Measurements from ENCODE around the gene ALLC.

Gene ALLC

DNA sequence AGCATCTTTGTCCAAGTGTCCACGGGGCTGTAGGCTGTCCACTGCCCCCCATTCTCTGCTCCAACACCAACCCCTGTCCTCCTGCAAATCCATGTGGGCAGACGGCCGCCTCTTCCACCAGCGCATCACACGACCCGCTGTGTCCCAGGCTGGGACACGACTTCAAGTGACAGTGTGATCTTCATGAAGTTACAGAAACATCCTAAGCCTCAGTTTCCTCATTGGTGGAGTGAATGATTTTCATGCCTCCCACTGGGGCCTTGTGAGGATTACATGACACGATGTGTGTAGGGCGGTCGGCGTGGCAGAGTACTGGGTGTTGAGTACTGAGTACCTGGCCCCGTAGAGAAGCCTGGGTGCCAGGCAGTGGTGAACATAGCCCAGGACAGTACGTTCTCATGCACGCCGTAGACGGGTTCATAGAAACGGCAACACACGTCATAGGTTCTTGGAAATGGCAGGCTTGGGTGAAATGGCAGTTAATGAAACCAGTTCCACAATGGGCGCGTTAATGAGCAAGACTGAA is 9.3 kb upstream of the ALLC start:
- H3K27me3 Mint-ChIP-seq, result no peaks in the 10 kb centered on the region

GRCh38 chr2:3649581-3649980 is 8.4 kb upstream of the ALLC start:
- ATAC-seq (replicated peaks) (no peak), DNase-seq (no peak)
- no peak overlapping the region for H3K4me3 Mint-ChIP-seq
- H3K27me3 Mint-ChIP-seq, result no peaks in the 10 kb centered on the region
- H3K27ac Mint-ChIP-seq, result no peak overlapping the region
- peaks cover 12% of the 10 kb centered on the region in 2 donors for H3K4me1 Mint-ChIP-seq (ENCODE audit: low read depth in 2 of 2)
- H3K36me3 Mint-ChIP-seq (ENCODE audit: insufficient read depth), result peaks cover 16% of the 10 kb centered on the region
- H3K9me3 Mint-ChIP-seq, result no peaks in the 10 kb centered on the region

More for the DNA sequence above, 9.3 kb upstream of the ALLC start:
- Mint-ChIP-seq H3K9me3 (no peaks in the 10 kb centered on the region), H3K36me3 (ENCODE audit: insufficient read depth) (peaks cover 16% of the 10 kb centered on the region), H3K4me1 (ENCODE audit: low read depth in 2 of 2) (peaks cover 12% of the 10 kb centered on the region in 2 donors), H3K4me3 (no peak overlapping the region), H3K27ac (no peak overlapping the region)
- ATAC-seq (replicated peaks) (no peak), DNase-seq (no peak)

DNA sequence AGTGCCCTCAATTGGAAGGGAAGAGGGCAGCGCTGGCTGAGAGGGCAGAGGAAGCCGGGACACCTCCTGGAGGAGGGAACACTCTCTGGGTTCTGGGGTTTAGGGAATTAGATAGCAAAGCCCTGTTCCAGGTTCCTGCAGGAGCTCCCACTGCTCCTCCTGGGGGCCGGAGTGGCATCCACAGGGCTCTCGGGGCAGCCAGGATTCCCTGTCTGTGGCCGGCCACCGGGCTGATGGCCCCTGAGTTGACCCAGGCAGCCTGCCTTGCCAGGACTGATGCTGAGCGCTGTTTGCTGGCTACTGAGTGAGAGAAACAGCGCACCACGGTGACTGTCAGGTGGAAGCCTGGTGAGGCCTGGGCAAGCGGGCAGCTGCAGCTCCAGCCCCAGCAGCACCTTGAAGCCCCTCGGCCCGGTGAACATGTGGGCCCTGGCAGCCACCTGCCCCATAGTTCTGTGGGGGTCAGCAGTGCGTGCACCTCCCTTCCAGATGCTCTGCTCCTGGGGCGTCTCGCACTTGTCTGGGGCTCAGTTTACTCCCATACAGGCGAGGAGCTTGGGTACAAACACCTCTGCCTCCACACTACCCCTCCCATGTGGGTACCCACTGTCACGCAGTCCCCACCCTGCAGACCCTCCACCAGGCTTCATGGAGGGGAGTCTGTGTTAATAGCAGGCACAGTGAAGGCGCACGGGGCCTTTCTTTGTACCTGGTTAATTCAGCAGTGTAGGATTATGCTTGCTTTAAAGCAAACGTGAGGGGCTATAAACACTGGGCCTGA is 7.7 kb upstream of the ALLC start:
- no peak for ATAC-seq (replicated peaks)
- Mint-ChIP-seq H3K27me3 (no peaks in the 10 kb centered on the region), H3K36me3 (ENCODE audit: insufficient read depth) (peaks cover 16% of the 10 kb centered on the region), H3K4me1 (ENCODE audit: low read depth in 2 of 2) (peaks cover 12% of the 10 kb centered on the region in 2 donors), H3K27ac (peak overlapping the region; percentile 89 to 94), H3K9me3 (no peaks in the 10 kb centered on the region), H3K4me3 (peak overlapping the region; percentile 73 to 74)
- DNase-seq, result no peak

DNA sequence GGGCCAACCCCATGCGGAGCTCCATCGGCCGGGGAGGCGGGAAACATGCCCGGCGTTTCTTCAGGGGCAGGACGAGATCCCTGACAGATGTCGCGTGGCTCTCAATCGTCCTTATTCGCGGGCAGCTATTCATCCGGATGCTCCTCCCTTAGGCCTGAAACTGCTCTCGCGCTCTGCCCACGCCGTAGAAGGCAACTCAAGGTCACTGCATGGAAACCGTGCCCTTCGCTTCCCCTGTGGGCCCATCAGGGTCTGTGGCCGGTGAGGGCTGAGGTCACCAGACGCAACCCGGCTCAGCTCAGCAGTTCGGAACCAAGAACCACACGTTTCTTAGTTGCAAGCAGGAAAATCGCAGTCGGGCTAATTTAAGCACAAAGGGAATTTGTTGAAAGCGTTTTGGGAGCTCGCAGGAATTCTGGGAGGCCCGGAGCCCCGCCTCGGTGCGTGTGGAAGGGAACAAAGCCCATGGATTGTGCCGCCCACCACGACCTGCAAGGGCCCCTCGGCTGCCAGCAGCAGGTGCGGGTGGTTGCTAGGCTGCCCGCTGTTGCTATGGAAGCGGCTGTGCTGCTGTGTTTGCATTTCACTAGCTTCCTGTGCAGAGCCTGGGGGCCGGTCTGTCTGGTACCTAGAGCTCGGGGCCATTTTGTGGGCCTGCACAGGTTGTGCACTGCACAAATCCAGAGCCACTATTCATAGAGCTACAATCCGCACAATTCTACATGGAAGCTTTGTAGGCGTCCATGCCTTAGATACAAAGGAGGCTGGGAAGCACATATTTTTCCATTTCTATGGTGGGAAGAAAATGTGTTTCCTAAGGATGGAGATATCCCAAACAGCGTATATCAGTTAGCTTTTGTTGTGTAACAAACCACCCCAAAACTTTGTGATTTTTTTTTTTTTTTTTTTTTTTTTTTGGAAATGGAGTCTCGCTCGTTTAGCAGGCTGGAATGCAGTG is 6.0 kb upstream of the ALLC start:
- Mint-ChIP-seq H3K9me3 (no peaks in the 10 kb centered on the region), H3K4me1 (ENCODE audit: low read depth in 2 of 2) (peaks cover 12% of the 10 kb centered on the region in 2 donors), H3K27ac (peak overlapping the region; percentile 89 to 94), H3K4me3 (peak overlapping the region; percentile 73 to 74), H3K36me3 (ENCODE audit: insufficient read depth) (peaks cover 16% of the 10 kb centered on the region), H3K27me3 (no peaks in the 10 kb centered on the region)
- ATAC-seq (replicated peaks) (peak; percentile 76), DNase-seq (peak; percentile 40 to 60 (median 54))

- Mint-ChIP-seq H3K9me3 (no peaks in the 10 kb centered on the region), H3K27me3 (no peaks in the 10 kb centered on the region), H3K4me3 (no peak overlapping the region), H3K27ac (peak overlapping the region in 1 of 2 donors; percentile 51), H3K36me3 (ENCODE audit: insufficient read depth) (peaks cover 16% of the 10 kb centered on the region), H3K4me1 (ENCODE audit: low read depth in 2 of 2) (peaks cover 12% of the 10 kb centered on the region in 2 donors)
- ATAC-seq (replicated peaks) (no peak), DNase-seq (no peak)
Measured at GRCh38 chr2:3652896-3653625, 4.9 kb upstream of the ALLC start.

DNA sequence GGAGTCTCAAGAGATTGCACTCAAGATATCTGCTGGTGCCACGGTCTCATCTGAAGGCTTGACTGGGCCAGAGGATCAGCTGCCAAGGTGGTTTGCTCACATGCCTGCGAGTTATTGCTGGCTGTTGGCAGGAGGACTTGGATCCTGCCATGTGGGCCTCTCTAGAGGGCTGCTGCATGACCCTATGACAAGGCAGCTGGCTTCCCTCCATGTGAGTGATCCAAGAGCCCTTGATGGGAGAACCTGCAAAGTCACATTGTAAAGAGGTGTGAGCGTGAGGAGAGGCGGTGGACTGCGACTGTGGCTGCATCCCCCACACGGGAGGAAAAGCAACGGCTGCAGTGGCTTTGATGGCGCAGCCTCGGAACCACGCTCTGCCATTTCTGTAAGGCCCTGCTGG is 4.0 kb upstream of the ALLC start:
- no peak overlapping the region for H3K27ac Mint-ChIP-seq
- DNase-seq (no peak), ATAC-seq (replicated peaks) (no peak)
- peaks cover 12% of the 10 kb centered on the region in 2 donors for H3K4me1 Mint-ChIP-seq (ENCODE audit: low read depth in 2 of 2)
- H3K27me3 Mint-ChIP-seq, result no peaks in the 10 kb centered on the region
- H3K9me3 Mint-ChIP-seq, result no peaks in the 10 kb centered on the region
- H3K36me3 Mint-ChIP-seq (ENCODE audit: insufficient read depth), result peaks cover 16% of the 10 kb centered on the region
- peak overlapping the region in 1 of 2 donors; percentile 2 for H3K4me3 Mint-ChIP-seq

DNA sequence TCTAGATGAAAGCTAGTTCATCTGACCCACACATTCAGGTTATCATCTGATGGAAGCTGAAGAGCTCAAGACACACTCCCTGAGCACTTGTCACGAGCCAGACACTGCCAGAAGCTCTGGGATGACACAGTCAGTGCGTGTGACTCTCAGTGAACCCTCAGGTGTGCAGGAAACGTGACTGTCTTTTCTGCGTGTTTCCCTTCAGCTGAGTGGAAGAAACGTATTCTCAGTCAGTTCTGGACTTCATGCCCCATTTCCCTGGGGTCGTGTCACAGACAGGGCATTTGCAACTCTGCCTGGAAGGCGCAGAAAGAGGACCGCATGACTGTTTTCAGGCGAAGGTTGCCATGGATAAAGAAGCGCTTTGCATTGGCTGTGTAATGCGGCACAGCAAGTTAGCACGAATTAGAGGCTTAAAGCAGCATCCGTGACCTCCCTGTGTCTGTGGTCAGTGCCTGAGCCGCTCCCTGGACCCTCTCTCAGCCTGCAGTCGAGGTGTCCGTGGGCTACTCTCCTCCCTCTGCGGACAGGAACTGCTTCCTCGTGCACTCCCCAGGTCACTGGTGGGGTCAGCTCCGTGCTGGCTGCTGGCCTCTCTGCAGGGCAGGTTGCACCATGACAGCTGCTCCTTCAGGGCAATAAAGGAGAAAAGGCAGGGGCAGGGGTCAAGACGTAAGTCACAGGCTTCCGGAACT is 3.3 kb upstream of the ALLC start:
- Mint-ChIP-seq H3K27ac (no peak overlapping the region), H3K36me3 (ENCODE audit: insufficient read depth) (peaks cover 16% of the 10 kb centered on the region)

DNA sequence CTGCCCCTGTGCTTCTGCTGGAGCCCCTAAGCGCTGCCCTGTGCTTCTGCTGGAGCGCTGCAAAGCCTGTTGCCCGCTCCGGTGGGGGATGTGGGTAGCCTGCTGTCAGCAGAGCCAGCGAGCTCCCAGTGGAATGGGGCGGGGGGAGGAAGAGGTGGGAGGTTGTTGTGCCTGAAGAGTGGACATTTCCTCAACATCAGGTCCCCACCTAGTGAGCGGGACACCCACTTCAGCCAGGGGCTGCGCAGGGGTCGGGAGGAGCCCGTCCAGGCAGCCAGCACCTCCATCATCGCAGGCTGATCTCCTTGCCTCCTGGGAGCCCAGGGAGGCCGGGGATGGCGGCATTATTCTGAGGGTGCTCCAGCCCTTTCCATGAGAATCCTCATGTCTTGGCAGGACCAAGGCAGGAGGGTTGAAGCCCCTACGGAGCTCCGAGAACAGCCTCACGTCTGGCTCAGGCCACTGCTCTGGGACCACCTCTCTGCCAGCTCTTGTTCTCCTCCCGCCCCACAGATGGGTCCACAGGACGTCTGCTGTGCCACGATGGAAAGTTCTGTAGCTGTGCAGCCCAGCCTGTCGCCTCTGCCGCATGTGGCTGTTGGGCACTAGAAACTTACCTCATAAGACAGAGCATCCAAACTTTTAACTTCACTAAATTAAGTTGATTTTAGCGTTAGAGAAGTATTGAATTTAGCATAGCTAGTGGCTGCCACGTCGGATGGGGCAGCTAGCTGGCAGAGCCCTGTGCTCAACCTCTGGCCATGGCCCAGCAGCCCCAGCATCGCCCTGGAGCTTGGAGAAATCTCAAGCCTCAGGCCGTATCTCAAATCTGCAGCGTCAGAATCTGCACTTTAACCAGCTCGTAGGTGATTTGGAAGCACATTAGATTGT is 1.9 kb upstream of the ALLC start:
- no peaks in the 10 kb centered on the region for H3K9me3 Mint-ChIP-seq
- peaks cover 14 to 15% of the 10 kb centered on the region in 2 donors for H3K4me1 Mint-ChIP-seq (ENCODE audit: low read depth in 2 of 2)
- no peaks in the 10 kb centered on the region for H3K27me3 Mint-ChIP-seq
- H3K4me3 Mint-ChIP-seq, result no peak overlapping the region
- DNase-seq (no peak), ATAC-seq (replicated peaks) (no peak)
- H3K36me3 Mint-ChIP-seq (ENCODE audit: insufficient read depth), result peaks cover 12% of the 10 kb centered on the region
- H3K27ac Mint-ChIP-seq, result no peak overlapping the region

More for the DNA sequence above, 3.3 kb upstream of the ALLC start:
- Mint-ChIP-seq H3K27me3 (no peaks in the 10 kb centered on the region), H3K4me3 (no peak overlapping the region), H3K9me3 (no peaks in the 10 kb centered on the region), H3K4me1 (ENCODE audit: low read depth in 2 of 2) (peaks cover 13% of the 10 kb centered on the region in 2 donors)
- DNase-seq (no peak), ATAC-seq (replicated peaks) (no peak)

DNA sequence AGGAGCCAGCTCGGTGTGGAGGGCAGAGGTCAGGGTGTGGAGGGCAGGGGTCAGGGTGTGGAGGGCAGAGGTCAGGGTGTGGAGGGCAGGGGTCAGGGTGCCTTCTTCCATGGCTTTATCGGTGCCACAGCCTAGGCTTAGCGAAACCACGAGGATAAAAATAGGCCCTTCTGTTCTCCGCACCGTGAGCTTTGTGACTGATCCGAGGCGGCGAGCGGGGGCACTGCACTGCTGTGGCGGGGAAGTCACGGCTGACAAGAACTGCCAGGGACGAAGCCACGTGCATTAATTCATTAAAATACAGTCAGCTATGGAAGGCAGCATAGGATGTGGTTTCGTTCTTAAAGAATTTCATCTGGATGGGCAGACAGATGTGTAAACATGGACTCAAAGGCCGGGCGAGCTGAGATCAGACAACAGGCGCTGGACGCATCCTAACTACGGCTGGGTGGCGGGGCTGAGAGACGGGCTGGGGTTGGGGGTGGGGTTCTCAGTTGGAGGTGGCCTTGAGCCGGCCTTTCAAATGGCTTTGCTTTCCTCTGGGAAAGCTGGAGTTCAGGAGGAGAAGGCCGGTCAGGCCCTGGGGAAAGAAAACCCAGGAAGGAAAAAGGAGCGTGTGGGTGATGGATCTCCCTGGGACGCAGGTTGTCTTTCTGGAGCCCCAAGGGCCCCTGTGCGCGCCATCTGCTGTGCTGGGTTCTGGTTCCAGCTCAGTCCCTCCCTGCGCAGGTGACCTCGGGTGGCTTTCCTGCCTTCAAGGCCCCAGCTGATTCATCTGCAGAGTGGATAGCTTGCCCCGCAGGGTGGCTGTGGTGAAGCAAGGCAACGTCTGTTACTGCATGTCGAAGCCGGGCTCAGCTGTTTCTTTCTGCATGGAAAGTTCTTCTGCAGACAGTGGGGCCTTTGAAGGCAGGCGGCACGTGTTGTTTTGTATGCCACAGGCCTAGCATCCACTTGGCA is 958 bp upstream of the ALLC start:
- Mint-ChIP-seq H3K27me3 (no peaks in the 10 kb centered on the region), H3K36me3 (ENCODE audit: insufficient read depth) (peaks cover 3% of the 10 kb centered on the region), H3K9me3 (no peaks in the 10 kb centered on the region), H3K4me1 (ENCODE audit: low read depth in 2 of 2) (peaks cover 7 to 9% of the 10 kb centered on the region in 2 donors), H3K4me3 (no peak overlapping the region), H3K27ac (peak overlapping the region in 1 of 2 donors; percentile 71)
- ATAC-seq (replicated peaks) (no peak), DNase-seq (no peak)

GRCh38 chr2:3659447-3660432 is 1.7 kb downstream of the ALLC start:
- DNase-seq (no peak), ATAC-seq (replicated peaks) (no peak)
- peaks cover 6 to 7% of the 10 kb centered on the region in 2 donors for H3K4me1 Mint-ChIP-seq (ENCODE audit: low read depth in 2 of 2)
- H3K27me3 Mint-ChIP-seq, result peaks cover 0 to 6% of the 10 kb centered on the region in 2 donors
- H3K27ac Mint-ChIP-seq, result no peak overlapping the region
- no peaks in the 10 kb centered on the region for H3K9me3 Mint-ChIP-seq
- no peaks in the 10 kb centered on the region for H3K36me3 Mint-ChIP-seq (ENCODE audit: insufficient read depth)
- no peak overlapping the region for H3K4me3 Mint-ChIP-seq

Measured in effector memory CD8-positive, alpha-beta T cell (primary cell).